GM19043 (cell line): ENCODE data around the gene EPB41L2.

Experiments used
- ATAC-seq: cut with Tn5 transposase; IDR thresholded peaks from one replicate; pipeline ENCODE4 v1.9.1; 2021; ENCODE audit warnings: low read depth; ENCODE audit not compliant: unreplicated experiment

EPB41L2 gene

DNA sequence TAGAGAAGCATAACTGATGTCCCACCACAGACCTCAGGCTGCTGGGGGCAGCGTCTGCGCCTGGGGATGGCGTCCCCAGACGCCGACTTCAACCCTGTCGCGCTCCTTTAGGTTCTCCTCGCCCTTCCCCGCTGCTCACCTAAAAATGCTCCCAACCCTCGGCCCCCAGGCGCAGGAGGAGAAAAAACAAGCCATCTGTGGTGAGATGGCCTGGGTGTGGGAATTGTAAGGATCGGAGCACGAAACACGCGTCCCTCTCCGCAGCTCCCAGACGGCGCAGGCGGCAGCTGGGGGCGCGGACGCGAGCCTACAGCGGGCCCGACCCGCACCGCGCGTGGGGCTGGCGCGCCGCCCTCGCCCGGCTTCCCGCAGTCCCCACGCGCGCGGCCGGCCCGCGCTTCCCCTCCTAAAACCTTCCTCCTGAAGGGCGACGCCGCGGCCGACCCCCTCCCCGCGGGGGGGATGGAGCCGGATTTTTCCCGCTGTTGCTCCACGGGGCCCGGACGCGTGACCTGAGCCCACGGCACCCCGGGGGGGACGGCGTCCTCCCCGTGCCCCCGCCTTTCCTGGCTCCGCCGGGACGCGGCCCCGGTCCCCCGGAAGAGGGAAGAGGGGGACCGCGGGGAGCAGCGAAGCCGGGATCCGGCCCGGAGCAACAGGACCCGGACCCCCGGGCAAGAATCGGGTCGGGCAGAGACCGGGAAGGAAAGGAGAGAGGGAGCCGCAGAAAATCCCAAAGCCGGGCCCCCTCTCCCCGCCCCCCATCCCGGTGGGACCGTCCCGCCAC is 611 bp downstream of the EPB41L2 start:
- no peak for ATAC-seq

GRCh38 chr6:131061751-131062119 is 1.3 kb downstream of the EPB41L2 start:
- ATAC-seq: no peak

- ATAC-seq: no peak
Measured at GRCh38 chr6:131061041-131061750, 1.8 kb downstream of the EPB41L2 start.

DNA sequence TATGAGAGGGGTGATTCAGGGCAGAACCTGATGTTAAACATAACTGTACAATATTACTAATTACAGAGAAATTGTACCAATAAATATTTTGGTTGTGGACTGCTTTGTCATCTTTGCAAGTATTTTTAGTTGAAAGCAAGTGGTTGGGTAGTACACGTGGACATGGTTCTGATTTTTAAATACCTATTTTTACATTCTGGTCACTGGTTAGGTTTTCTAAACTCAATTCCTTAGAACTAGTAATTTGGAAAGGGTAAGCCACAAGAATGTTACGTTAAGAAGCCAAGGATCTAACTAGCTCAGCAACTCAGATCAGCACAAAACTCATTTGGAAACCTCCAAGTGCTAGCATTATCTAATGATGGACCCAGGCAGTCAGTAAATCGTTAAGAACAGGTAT is 2.7 kb downstream of the EPB41L2 start:
- no peak for ATAC-seq

- no peak for ATAC-seq
Measured at GRCh38 chr6:131059486-131059885, 3.6 kb downstream of the EPB41L2 start.

DNA sequence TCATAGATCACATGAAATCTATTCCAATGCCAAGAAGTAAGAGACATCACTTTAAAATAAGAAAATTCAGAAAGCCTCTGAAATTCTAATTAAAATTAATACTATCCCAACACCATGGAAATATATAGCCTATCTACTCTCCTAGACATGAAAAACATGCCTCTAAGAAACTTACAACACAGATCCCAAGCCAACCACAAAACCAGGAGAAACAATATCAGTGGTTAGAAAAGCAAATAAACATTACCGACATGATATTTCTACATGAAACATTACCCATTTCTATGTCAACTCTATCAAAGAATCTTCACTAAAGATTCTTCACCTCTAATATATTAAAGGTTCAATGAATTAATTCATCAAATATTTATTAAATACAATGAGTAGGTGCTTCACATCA is 4.8 kb downstream of the EPB41L2 start:
- no peak for ATAC-seq

DNA sequence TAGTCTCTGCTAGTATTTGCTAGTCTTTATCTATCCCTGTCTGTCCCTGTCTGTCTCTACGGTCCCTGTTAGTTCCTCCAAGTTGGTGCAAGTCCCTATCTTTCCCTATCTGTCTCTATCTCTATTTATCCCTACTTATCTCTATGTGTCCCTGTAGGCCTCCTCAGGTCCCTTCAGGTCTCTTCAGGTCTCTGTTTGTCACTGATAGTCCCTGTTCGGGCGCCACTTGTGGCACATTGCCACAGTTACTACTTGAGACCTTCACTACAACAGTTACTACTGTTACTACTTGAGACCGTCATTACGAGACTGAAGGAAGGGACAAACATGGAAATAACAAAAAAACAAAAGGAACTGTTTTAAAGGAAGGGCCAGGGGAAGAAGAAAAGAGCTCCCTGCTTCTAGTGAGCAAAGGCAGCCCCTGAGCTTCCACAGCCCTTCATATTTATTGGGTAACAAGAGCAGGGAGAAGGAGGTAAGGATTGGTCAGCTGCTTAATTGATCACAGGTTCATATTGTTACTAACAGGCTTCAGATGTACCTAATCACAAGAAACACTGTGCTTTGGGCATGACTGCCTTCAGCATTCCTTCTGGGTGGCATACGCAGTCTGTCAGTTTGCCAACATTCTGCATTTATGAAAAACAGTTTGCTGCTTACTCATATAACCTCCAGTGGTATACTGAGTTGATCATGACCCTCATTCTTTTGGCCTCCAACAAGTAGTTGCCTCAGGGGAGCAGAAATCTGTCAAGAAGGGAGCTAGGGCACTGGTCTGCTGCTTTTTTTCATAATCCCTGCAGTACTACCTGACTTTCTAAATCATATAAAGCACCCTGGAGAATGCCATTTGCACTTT is 8.4 kb downstream of the EPB41L2 start:
- no peak for ATAC-seq

GRCh38 chr6:131053546-131054240 is 9.4 kb downstream of the EPB41L2 start:
- no peak for ATAC-seq

DNA sequence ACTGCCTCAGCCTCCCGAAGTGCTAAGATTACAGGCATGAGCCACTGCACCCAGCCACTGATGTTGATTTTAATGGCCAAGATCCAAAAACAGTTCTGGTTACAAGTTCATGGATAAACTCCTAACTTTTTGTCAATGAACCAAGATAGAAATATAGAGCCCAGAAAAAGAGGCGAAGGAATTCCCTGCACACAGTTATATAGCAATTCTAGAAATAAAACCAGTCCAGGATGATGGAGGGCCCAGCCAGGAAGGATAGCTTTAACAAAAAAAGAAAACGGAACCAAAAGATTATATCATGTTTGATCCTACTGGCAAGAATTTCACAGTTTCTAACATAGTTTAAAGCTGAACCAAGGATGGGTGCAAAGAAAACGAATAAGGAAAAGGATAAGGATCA is 10.9 kb downstream of the EPB41L2 start:
- no peak for ATAC-seq

GRCh38 chr6:131051341-131051740 is 11.7 kb downstream of the EPB41L2 start:
- ATAC-seq: no peak

- ATAC-seq: no peak
Measured at GRCh38 chr6:131049608-131050007, 13.4 kb downstream of the EPB41L2 start.

GRCh38 chr6:131048933-131049515 is 14.0 kb downstream of the EPB41L2 start:
- ATAC-seq: no peak

GRCh38 chr6:131048459-131048858 is 14.6 kb downstream of the EPB41L2 start:
- no peak for ATAC-seq

GRCh38 chr6:131045139-131045538 is 17.9 kb downstream of the EPB41L2 start:
- no peak for ATAC-seq

DNA sequence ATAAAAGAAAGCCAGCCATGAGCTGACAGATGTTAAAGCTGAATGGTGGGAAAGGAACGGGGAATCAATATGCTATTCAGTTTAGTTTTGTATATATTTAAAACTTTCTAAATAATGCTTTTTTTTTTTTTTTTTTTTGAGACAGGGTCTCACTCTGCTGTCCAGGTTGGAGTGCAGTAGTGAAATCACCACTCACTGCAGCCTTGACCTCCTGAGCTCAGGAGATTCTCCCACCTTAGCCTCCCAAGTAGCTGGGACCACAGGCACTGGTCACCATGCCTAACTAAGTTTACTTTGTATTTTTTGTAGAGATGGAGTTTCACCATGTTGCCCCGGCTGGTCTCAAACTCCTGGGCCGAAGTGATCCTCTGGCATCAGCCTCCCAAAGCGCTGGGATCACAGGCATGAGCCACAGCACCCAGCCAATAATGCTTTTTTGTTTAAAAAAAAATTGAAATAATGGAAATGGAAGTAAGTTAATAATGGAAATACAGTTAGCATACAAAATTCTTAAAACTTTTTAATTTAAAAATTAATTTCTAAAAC is 19.1 kb downstream of the EPB41L2 start:
- no peak for ATAC-seq

GRCh38 chr6:131042664-131043063 is 20.4 kb downstream of the EPB41L2 start:
- ATAC-seq: no peak

- ATAC-seq: no peak
Measured at GRCh38 chr6:131041814-131042213, 21.2 kb downstream of the EPB41L2 start.

DNA sequence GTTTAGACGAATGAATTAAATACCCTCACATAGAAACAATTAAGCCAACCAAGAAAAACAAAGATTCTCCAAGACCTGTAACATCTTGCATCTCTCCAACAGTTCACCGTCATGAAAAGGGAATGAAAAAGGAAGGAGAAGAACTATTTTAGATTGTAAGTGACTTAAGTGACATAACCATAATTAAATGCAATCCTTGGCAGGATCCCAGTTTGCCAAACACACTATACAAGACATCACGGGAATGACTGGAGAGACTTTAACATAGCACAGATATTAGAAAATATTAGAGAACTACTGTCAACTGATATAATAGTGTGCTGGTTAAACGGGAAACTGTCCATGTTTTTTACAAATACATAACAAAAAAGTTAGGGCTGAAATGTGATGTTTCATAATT is 22.2 kb downstream of the EPB41L2 start:
- no peak for ATAC-seq

- ATAC-seq: no peak
Measured at GRCh38 chr6:131039345-131039680, 23.7 kb downstream of the EPB41L2 start.
